ENCODE measurements around the gene CCDC85C. TPM values are rescaled to one million over a fixed set of nuclear protein-coding genes. Genes with fewer than 3 reads are reported as not detected.

The CCDC85C gene
- polyA plus RNA-seq, 1 of the 3 experiments (the other 2 are of a cell fraction), result 9.6 TPM

DNA sequence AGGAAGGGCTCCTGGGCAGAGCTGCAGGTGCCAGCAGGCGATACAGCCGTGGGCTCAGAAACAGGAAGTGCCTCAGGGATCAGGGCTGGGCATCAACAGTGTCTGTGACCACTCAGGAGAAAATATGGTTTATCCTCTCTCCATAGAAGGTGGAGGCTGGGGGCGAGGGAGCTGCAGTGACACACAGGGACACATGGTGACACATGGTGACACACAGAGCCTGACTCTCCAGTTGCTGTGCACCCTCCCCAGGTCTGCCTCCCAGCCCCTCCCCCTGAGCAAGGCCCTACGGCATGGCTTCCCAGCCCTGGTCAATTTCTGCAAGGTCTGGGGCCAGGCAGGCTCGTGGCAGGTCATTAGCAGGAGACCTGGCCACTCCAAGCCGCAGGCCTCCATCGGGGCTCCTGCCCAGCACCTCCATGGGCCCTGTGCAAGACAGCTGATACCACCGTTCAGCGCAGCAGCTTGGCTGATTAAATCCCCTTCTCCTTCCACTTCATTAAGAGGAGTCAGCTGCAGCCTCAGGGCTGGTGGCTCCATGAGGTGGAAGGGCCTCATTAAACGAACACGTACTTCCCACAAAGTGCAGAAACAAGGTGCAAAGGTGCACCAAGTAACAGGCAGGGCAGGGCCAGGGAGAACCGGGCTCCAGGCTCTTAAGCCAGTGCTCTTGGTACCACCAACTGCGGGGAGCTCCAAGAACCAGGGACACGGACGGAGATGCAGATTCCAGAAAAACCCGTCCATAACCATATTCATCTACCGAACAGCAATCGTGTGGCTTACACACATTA, 62.1 kb downstream of the CCDC85C start (continued):
- TF ChIP-seq, protein P1, sequence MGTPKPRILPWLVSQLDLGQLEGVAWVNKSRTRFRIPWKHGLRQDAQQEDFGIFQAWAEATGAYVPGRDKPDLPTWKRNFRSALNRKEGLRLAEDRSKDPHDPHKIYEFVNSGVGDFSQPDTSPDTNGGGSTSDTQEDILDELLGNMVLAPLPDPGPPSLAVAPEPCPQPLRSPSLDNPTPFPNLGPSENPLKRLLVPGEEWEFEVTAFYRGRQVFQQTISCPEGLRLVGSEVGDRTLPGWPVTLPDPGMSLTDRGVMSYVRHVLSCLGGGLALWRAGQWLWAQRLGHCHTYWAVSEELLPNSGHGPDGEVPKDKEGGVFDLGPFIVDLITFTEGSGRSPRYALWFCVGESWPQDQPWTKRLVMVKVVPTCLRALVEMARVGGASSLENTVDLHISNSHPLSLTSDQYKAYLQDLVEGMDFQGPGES (IDR thresholded peaks at IDR 0.05; ENCODE audit: low read depth, low read length), result no peak
- TF ChIP-seq RFX5 (IDR thresholded peaks at IDR 0.05; ENCODE audit: low read length) (peak; percentile 18; the same call in 1 of the 2 replicates), JUND (IDR thresholded peaks at IDR 0.05) (no peak), MEF2A (IDR thresholded peaks at IDR 0.05; ENCODE audit: borderline replicate concordance, low read depth) (no peak), NFIC (IDR thresholded peaks at IDR 0.05; ENCODE audit: borderline replicate concordance) (no peak), MXI1 (IDR thresholded peaks at IDR 0.05; ENCODE audit: low read depth, low read length) (peak; percentile 80), RAD21 (IDR thresholded peaks at IDR 0.05; ENCODE audit: low read length) (no peak), GATA2 (CRISPR knock-in tag; IDR thresholded peaks at IDR 0.05) (no peak; the same call in 1 of the 2 replicates), TAF1 (IDR thresholded peaks at IDR 0.05; ENCODE audit: borderline replicate concordance, low read depth, low read length) (no peak), FOXJ3 (CRISPR knock-in tag; IDR thresholded peaks at IDR 0.05) (no peak; the same call in 1 of the 2 replicates), CHD2 (IDR thresholded peaks at IDR 0.05; ENCODE audit: low read length, partially characterized antibody) (peak; percentile 49), GABPA (IDR thresholded peaks at IDR 0.05; ENCODE audit: low read depth) (no peak), TCF12 (IDR thresholded peaks at IDR 0.05) (no peak), RCOR1 (IDR thresholded peaks at IDR 0.05; ENCODE audit: low read length) (no peak)
- TF ChIP-seq, protein P2, sequence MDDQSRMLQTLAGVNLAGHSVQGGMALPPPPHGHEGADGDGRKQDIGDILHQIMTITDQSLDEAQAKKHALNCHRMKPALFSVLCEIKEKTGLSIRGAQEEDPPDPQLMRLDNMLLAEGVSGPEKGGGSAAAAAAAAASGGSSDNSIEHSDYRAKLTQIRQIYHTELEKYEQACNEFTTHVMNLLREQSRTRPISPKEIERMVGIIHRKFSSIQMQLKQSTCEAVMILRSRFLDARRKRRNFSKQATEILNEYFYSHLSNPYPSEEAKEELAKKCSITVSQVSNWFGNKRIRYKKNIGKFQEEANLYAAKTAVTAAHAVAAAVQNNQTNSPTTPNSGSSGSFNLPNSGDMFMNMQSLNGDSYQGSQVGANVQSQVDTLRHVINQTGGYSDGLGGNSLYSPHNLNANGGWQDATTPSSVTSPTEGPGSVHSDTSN (IDR thresholded peaks at IDR 0.05), result no peak
- TF ChIP-seq, protein P3, sequence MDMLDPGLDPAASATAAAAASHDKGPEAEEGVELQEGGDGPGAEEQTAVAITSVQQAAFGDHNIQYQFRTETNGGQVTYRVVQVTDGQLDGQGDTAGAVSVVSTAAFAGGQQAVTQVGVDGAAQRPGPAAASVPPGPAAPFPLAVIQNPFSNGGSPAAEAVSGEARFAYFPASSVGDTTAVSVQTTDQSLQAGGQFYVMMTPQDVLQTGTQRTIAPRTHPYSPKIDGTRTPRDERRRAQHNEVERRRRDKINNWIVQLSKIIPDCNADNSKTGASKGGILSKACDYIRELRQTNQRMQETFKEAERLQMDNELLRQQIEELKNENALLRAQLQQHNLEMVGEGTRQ (IDR thresholded peaks at IDR 0.05; ENCODE audit: borderline replicate concordance, low read depth, low read length), result no peak
- TF ChIP-seq, protein P4, sequence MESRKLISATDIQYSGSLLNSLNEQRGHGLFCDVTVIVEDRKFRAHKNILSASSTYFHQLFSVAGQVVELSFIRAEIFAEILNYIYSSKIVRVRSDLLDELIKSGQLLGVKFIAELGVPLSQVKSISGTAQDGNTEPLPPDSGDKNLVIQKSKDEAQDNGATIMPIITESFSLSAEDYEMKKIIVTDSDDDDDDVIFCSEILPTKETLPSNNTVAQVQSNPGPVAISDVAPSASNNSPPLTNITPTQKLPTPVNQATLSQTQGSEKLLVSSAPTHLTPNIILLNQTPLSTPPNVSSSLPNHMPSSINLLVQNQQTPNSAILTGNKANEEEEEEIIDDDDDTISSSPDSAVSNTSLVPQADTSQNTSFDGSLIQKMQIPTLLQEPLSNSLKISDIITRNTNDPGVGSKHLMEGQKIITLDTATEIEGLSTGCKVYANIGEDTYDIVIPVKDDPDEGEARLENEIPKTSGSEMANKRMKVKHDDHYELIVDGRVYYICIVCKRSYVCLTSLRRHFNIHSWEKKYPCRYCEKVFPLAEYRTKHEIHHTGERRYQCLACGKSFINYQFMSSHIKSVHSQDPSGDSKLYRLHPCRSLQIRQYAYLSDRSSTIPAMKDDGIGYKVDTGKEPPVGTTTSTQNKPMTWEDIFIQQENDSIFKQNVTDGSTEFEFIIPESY (IDR thresholded peaks at IDR 0.05; ENCODE audit: borderline replicate concordance, low read depth), result no peak
- TF ChIP-seq, protein P5, sequence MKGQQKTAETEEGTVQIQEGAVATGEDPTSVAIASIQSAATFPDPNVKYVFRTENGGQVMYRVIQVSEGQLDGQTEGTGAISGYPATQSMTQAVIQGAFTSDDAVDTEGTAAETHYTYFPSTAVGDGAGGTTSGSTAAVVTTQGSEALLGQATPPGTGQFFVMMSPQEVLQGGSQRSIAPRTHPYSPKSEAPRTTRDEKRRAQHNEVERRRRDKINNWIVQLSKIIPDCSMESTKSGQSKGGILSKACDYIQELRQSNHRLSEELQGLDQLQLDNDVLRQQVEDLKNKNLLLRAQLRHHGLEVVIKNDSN (IDR thresholded peaks at IDR 0.05; ENCODE audit: borderline replicate concordance, low read depth), result no peak
